Measurements from ENCODE around the gene RAPGEF5.
A peak's percentile ranks its signal among the peaks of the same experiment; 100 is the strongest.

The RAPGEF5 gene

DNA sequence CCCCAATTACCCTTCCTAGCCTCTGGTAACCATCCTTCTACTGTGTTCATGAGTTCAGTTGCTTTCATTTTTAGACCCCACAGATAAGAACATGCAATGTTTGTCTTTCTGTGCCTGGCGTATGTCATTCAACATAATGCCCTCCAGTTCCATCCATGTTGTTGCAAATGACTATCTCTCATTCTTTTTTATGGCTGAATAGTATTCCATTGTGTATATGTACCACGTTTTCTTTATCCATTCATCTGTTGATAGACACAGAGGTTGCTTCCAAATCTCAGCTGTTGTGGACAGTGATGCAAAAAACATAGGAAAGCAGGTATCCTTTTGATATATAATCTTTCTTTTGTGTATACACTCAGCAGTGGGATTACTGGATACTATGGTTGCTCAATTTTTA lies 51.2 kb downstream of the RAPGEF5 start:
- in situ Hi-C loops (cut with HindIII; ENCODE audit: low pct_unique_long_range_greater_than_20kb, low sequenced_read_pairs), result no loop called here
- TF ChIP-seq JUND (IDR thresholded peaks at IDR 0.05; ENCODE audit: low read depth), result no peak
- no peak for DNase-seq (ENCODE audit: low read depth in 1 of 2, low spot score in 1 of 2)

GRCh38 chr7:22302951-22303423 lies 54.0 kb downstream of the RAPGEF5 start:
- TF ChIP-seq JUND (IDR thresholded peaks at IDR 0.05; ENCODE audit: low read depth), result no peak
- in situ Hi-C loops (cut with HindIII; ENCODE audit: low pct_unique_long_range_greater_than_20kb, low sequenced_read_pairs), result no loop called here
- no peak for DNase-seq (ENCODE audit: low read depth in 1 of 2, low spot score in 1 of 2)

- no peak for TF ChIP-seq JUND (IDR thresholded peaks at IDR 0.05; ENCODE audit: low read depth)
- DNase-seq (ENCODE audit: low read depth in 1 of 2, low spot score in 1 of 2), result no peak
- in situ Hi-C loops (cut with HindIII; ENCODE audit: low pct_unique_long_range_greater_than_20kb, low sequenced_read_pairs), result no loop called here
Observed at GRCh38 chr7:22302193-22302592, 54.8 kb downstream of the RAPGEF5 start.

DNA sequence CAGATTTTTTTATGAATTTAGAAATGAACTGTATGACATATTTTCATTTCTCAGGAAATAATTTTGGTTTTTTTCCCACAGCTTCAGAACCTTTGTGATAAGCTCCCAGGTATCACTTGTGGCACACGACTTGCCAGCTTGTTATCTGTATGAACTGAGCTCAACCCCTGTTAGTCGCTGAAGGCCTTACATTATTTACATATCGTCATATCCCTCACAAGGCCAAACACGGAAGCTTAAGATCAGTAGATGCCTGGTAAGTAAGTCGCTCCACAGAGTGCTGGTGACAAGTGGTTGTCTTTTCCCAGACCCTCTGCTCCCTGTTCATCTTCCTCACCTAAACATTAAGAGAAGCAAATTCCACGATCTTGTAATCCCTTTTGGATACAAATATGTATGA lies 55.2 kb downstream of the RAPGEF5 start:
- in situ Hi-C loops (cut with HindIII; ENCODE audit: low pct_unique_long_range_greater_than_20kb, low sequenced_read_pairs), result no loop called here
- DNase-seq (ENCODE audit: low read depth in 1 of 2, low spot score in 1 of 2), result no peak
- TF ChIP-seq JUND (IDR thresholded peaks at IDR 0.05; ENCODE audit: low read depth), result no peak

GRCh38 chr7:22300839-22301238 lies 56.1 kb downstream of the RAPGEF5 start:
- in situ Hi-C loops (cut with HindIII; ENCODE audit: low pct_unique_long_range_greater_than_20kb, low sequenced_read_pairs), result no loop called here
- no peak for TF ChIP-seq JUND (IDR thresholded peaks at IDR 0.05; ENCODE audit: low read depth)
- no peak for DNase-seq (ENCODE audit: low read depth in 1 of 2, low spot score in 1 of 2)

GRCh38 chr7:22296916-22297315 lies 60.0 kb downstream of the RAPGEF5 start:
- in situ Hi-C loops (cut with HindIII; ENCODE audit: low pct_unique_long_range_greater_than_20kb, low sequenced_read_pairs), result no loop called here
- no peak for TF ChIP-seq JUND (IDR thresholded peaks at IDR 0.05; ENCODE audit: low read depth)
- DNase-seq (ENCODE audit: low read depth in 1 of 2, low spot score in 1 of 2), result peak in 1 of 2 experiments; percentile 24

DNA sequence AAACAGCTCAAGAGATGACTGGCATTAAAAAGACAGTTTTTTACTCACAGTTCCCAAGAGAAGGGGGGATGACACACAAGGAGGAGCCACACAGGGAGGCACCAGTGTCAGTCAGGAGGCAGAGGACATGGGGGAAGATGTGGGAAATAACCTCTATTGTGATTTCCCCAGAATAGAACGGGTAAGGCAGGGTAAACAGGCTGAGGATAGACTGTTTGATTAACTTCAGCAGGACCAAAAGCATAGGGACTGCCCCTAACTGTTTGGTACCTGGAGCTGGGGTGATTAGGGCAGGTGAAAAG lies 60.7 kb downstream of the RAPGEF5 start:
- in situ Hi-C loops (cut with HindIII; ENCODE audit: low pct_unique_long_range_greater_than_20kb, low sequenced_read_pairs), result no loop called here
- no peak for TF ChIP-seq JUND (IDR thresholded peaks at IDR 0.05; ENCODE audit: low read depth)

DNA sequence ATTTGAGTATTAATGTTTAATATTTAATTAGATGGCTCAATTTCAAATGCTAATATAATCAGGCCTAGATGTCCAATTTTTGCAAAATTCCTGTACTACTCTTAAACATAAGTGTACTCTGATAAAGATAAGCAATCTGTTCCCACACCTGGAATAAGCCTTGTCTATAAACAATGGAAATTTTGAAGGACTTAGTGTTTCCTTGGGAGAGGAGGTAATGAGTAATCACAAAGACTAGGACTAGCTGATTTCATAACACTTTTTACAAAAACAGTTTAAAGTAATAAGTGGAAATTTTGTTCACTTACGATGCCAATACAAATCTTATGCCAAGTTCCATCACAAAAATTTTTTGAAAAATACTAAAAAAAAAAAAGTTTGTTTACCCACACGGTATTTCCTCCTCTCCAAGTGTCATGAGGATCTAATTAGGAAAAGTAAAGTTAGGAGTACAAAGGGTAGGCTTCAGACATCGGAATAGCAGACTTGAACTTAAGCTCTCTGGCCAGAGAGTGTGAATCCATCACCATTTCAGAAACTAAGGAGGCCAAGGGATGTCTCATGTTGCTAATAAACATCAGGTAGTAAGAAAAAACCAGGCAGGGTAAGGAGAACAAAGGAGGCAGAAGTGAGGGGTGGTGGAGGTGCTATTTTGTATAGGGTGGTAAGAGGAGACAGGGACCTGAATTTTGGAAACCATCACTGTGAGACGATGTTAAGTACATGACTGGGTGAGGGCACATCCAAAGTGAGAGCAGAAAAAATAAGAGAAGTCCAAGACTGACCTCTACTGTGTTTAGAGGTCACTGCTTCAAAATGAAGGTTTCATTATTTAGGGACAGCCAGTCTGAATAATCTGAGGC lies 61.3 kb downstream of the RAPGEF5 start:
- in situ Hi-C loops (cut with HindIII; ENCODE audit: low pct_unique_long_range_greater_than_20kb, low sequenced_read_pairs), result no loop called here
- no peak for TF ChIP-seq JUND (IDR thresholded peaks at IDR 0.05; ENCODE audit: low read depth)
- DNase-seq (ENCODE audit: low read depth in 1 of 2, low spot score in 1 of 2), result peak; percentile 21 to 36

More for the DNA sequence above, 60.7 kb downstream of the RAPGEF5 start:
- no peak for DNase-seq (ENCODE audit: low read depth in 1 of 2, low spot score in 1 of 2)

- DNase-seq (ENCODE audit: low read depth in 1 of 2, low spot score in 1 of 2), result no peak
- TF ChIP-seq JUND (IDR thresholded peaks at IDR 0.05; ENCODE audit: low read depth), result no peak
- in situ Hi-C loops (cut with HindIII; ENCODE audit: low pct_unique_long_range_greater_than_20kb, low sequenced_read_pairs), result no loop called here
Observed at GRCh38 chr7:22292531-22292930, 64.4 kb downstream of the RAPGEF5 start.

DNA sequence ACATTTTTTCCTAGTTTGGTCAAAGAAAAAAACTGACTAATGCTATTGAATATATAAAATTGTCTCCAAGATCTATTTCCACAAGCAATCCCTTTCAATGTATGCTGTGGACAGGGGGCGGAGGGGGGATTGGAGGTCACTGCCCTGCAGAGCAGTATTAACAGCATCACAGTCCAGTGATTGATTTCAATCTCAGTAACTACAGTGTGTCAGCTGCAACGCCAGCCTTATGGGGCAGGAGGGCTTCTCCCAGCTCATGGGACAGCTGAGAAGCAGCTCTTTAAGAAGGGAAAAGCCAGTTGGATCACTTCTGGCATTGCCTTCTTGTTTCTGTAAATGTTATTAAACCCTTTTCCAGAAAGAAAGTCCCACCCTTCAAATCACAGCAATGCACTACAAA lies 65.0 kb downstream of the RAPGEF5 start:
- DNase-seq (ENCODE audit: low read depth in 1 of 2, low spot score in 1 of 2), result no peak
- no peak for TF ChIP-seq JUND (IDR thresholded peaks at IDR 0.05; ENCODE audit: low read depth)
- in situ Hi-C loops (cut with HindIII; ENCODE audit: low pct_unique_long_range_greater_than_20kb, low sequenced_read_pairs), result no loop called here

DNA sequence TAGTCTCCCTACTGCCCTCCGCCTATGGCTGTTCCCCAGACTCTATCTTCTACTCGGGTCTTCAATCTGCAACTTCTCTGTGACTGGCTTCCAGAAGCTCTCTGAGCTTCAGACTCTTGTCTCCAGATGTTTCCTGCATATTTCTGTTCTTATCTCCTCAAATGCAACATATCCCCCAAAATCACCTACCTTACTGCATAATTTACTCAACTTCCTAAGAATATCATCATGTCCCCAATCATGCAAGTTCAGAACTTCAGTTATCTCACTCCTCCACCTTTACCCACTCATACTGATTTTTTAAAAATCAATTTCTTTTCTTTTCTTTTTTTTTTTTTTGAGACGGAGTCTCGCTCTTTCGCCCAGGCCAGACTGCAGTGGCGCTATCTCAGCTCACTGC lies 68.8 kb downstream of the RAPGEF5 start:
- TF ChIP-seq JUND (IDR thresholded peaks at IDR 0.05; ENCODE audit: low read depth), result no peak
- DNase-seq (ENCODE audit: low read depth in 1 of 2, low spot score in 1 of 2), result no peak
- in situ Hi-C loops (cut with HindIII; ENCODE audit: low pct_unique_long_range_greater_than_20kb, low sequenced_read_pairs), result no loop called here

GRCh38 chr7:22287412-22287811 lies 69.5 kb downstream of the RAPGEF5 start:
- no peak for DNase-seq (ENCODE audit: low read depth in 1 of 2, low spot score in 1 of 2)
- TF ChIP-seq JUND (IDR thresholded peaks at IDR 0.05; ENCODE audit: low read depth), result no peak
- in situ Hi-C loops (cut with HindIII; ENCODE audit: low pct_unique_long_range_greater_than_20kb, low sequenced_read_pairs), result no loop called here

GRCh38 chr7:22286436-22286835 lies 70.5 kb downstream of the RAPGEF5 start:
- no peak for TF ChIP-seq JUND (IDR thresholded peaks at IDR 0.05; ENCODE audit: low read depth)
- DNase-seq (ENCODE audit: low read depth in 1 of 2, low spot score in 1 of 2), result no peak
- in situ Hi-C loops (cut with HindIII; ENCODE audit: low pct_unique_long_range_greater_than_20kb, low sequenced_read_pairs), result no loop called here

- in situ Hi-C loops (cut with HindIII; ENCODE audit: low pct_unique_long_range_greater_than_20kb, low sequenced_read_pairs), result no loop called here
- no peak for DNase-seq (ENCODE audit: low read depth in 1 of 2, low spot score in 1 of 2)
- TF ChIP-seq JUND (IDR thresholded peaks at IDR 0.05; ENCODE audit: low read depth), result no peak
Observed at GRCh38 chr7:22281481-22281880, 75.5 kb downstream of the RAPGEF5 start.

Data from T47D (cell line).